ENCODE results near the gene ATG2A. TPM values are rescaled to one million over a fixed set of nuclear protein-coding genes. Genes with fewer than 3 reads are reported as not detected.
A peak's percentile ranks its signal among the peaks of the same experiment; 100 is the strongest.

Gene ATG2A
- total RNA-seq, 1 experiment from 2014 or later, result 19.6 TPM

GRCh38 chr11:64925536-64926436, 8.8 kb upstream of the ATG2A start:
- DNase-seq (ENCODE audit: low read depth), result no peak

GRCh38 chr11:64924910-64925284, 7.9 kb upstream of the ATG2A start:
- no peak for DNase-seq (ENCODE audit: low read depth)

DNA sequence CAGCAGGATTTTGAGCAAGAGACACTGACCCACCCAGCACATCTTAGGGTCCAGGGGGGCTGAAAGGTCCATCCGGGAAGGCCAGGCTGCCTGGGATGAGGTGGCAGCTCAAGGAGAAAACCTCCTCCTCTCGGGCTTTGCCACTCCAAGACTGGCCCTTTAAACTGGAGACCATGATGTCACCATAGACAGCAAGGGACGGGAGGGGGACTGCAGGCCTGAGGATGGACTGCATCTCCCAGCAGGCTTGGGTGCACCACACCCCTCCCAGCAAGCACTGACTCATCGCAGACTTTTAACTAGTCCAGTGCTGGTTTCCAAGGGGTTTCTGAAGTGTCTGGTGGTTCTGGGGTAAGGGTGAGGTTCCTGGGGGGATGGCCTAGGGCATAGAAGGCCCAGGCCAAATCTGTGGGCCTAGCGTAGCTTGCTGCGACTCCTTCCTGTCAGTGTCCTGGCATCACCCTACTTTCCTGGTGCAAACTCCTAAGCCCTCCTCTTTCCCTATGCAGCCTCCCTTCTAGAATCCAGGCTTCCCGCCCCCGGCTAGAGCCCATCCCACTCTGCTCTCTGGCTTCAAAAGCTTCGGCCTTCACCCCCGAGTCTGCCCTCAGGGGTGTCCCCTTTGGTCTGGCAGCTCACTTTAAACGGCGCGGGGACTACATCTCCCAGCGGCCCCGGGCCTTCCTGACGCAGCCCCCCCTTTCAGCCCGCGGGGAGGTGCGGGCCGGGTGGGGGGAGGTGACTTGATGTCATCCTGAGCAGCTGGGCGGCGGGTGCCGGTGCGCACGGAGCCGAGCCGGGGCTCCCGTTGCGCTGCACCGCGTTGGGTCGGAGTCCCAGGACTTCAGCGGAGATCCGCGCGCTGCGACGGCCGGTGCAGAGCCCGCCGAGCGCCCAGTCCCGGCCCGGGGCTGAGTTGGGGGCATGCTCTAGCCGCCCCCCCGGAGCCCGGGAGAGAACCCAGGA, 7.2 kb upstream of the ATG2A start, which contains the start of gene PPP2R5B:
PPP2R5B (plus strand) TSS at position 746 of the 966 bp plus-strand sequence. CDS start 1,046 bp downstream, outside the sequence.
- peak; percentile 92 for DNase-seq (ENCODE audit: low read depth)

- no peak for DNase-seq (ENCODE audit: low read depth)
Measured at GRCh38 chr11:64923151-64923661, 6.2 kb upstream of the ATG2A start.

GRCh38 chr11:64921384-64921783, 4.4 kb upstream of the ATG2A start:
- no peak for DNase-seq (ENCODE audit: low read depth)

GRCh38 chr11:64920124-64920523, 3.1 kb upstream of the ATG2A start:
- no peak for DNase-seq (ENCODE audit: low read depth)

- no peak for DNase-seq (ENCODE audit: low read depth)
Measured at GRCh38 chr11:64919627-64920026, 2.6 kb upstream of the ATG2A start.

- peak; percentile 51 for DNase-seq (ENCODE audit: low read depth)
Measured at GRCh38 chr11:64918017-64918416, 1.0 kb upstream of the ATG2A start.

DNA sequence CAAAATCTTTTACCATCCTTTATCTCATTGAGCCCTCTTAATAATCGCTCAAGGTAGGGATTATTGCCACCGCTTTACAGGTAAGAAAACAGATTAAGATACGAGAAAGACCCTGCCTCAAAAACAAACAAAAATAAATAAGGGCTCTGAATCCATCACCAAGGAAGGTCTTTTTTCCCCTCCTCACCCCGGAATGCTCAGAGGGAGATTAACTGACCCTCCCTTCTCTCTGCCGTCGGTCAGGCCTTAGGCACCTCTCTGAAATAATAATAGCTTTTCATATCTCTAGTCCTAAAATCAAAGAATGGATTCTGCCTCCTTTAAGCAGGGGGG, 620 bp upstream of the ATG2A start:
- DNase-seq (ENCODE audit: low read depth), result no peak

GRCh38 chr11:64916040-64916774, 802 bp downstream of the ATG2A start:
- peak; percentile 57 for DNase-seq (ENCODE audit: low read depth)

GRCh38 chr11:64915376-64915887, 1.6 kb downstream of the ATG2A start:
- no peak for DNase-seq (ENCODE audit: low read depth)

GRCh38 chr11:64914123-64914522, 2.9 kb downstream of the ATG2A start:
- DNase-seq (ENCODE audit: low read depth), result no peak

GRCh38 chr11:64913171-64913727, 3.8 kb downstream of the ATG2A start:
- DNase-seq (ENCODE audit: low read depth), result no peak

- no peak for DNase-seq (ENCODE audit: low read depth)
Measured at GRCh38 chr11:64911689-64912088, 5.3 kb downstream of the ATG2A start.

GRCh38 chr11:64911142-64911541, 5.9 kb downstream of the ATG2A start:
- no peak for DNase-seq (ENCODE audit: low read depth)

DNA sequence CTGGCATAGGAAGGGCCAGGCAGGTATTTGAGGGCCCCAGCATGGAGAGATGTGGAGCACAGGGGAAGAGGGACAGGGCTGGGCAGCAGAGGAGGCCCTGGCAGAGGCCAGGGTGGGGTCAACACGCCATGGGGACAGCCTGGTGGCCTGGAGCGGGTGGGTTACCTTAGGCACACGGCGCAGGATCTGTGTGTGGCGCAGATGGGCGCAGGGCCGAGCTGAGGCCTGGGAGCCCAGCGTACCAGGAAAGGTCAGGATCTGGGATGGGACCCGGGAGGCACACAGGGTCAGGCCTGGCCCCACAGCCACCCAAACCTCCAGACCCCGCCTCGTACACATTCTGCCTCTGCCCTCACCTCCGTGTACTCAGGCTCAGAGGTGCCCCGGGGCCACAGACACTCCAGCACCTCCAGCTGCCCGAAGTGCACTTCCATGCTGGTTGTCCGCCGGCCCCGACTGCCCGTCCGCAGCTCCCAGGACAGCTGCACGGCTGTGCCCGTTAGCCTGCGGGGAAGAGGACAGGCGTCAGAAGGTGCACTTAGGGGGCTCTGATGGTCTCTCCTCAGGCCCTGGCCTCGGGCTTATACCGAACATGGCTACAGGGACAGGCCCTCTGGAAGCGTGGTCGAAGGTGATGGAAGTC, 6.4 kb downstream of the ATG2A start:
- DNase-seq (ENCODE audit: low read depth), result no peak

- DNase-seq (ENCODE audit: low read depth), result no peak
Measured at GRCh38 chr11:64909653-64910343, 7.2 kb downstream of the ATG2A start.

GRCh38 chr11:64908766-64909165, 8.2 kb downstream of the ATG2A start:
- DNase-seq (ENCODE audit: low read depth), result no peak

- no peak for DNase-seq (ENCODE audit: low read depth)
Measured at GRCh38 chr11:64906314-64906635, 10.7 kb downstream of the ATG2A start.
